Osteoblast (primary cell): ENCODE measurements around the gene TMEM252. TPM values are rescaled to one million over a fixed set of nuclear protein-coding genes. Genes with fewer than 3 reads are reported as not detected.

Experiments used
- DNase-seq: peaks from one replicate; pipeline ENCODE4 v3.0.0; 2011; ENCODE audit warnings: low spot score, mixed read lengths; ENCODE audit not compliant: insufficient read length; ENCODE audit errors: missing footprints
- H2AFZ ChIP-seq: 2 replicates; pipeline ENCODE4 v1.6.0; 2011; ENCODE audit warnings: mild to moderate bottlenecking, low read length
- H3K27ac ChIP-seq: 2 replicates; pipeline ENCODE4 v1.5.1; 2011; ENCODE audit warnings: mild to moderate bottlenecking, low read depth, low read length, moderate library complexity
- H3K27me3 ChIP-seq: 2 replicates; pipeline ENCODE4 v1.6.0; 2012; ENCODE audit warnings: mild to moderate bottlenecking, control low read depth, inconsistent platforms, low read length, moderate library complexity; ENCODE audit not compliant: insufficient read depth
- H3K36me3 ChIP-seq: 2 replicates; pipeline ENCODE4 v1.5.1; 2011; ENCODE audit warnings: mild to moderate bottlenecking, low read length, control low read depth, moderate library complexity; ENCODE audit not compliant: insufficient read depth
- H3K4me1 ChIP-seq: 2 replicates; pipeline ENCODE4 v1.5.1; 2011; ENCODE audit warnings: mild to moderate bottlenecking, low read length, control low read depth, moderate library complexity; ENCODE audit not compliant: insufficient read depth
- H3K4me2 ChIP-seq: 2 replicates; pipeline ENCODE4 v1.6.0; 2011; ENCODE audit warnings: mild to moderate bottlenecking, low read length; ENCODE audit not compliant: insufficient read depth
- H3K4me3 ChIP-seq: fragments of 200-600 bp; sonication (generic); 3 replicates; pipeline ENCODE4 v1.5.1; 2012; ENCODE audit warnings: mild to moderate bottlenecking, low read length, inconsistent platforms; ENCODE audit not compliant: insufficient read depth
- H3K79me2 ChIP-seq: 2 replicates; pipeline ENCODE4 v1.6.0; 2012; ENCODE audit warnings: mild to moderate bottlenecking, low read length, control low read depth, inconsistent platforms; ENCODE audit not compliant: insufficient read depth
- H3K9me3 ChIP-seq: 2 replicates; pipeline ENCODE4 v1.5.1; 2011; ENCODE audit warnings: low read depth, low read length, control low read depth
- H4K20me1 ChIP-seq: 2 replicates; pipeline ENCODE4 v1.6.0; 2012; ENCODE audit warnings: mild to moderate bottlenecking, low read length, control low read depth; ENCODE audit not compliant: insufficient read depth
- total RNA-seq: library from RNA; depleted of rRNA; stranded (reverse); fragments of >200 nt; gene quantifications from 2 replicates; pipeline ENCODE4 v1.2.3, GENCODE V29; 2012
- TF ChIP-seq, protein P1 (sequence below): IDR thresholded peaks from 2 replicates; pipeline ENCODE4 v1.5.1; 2011; ENCODE audit warnings: mild to moderate bottlenecking, low read depth, low read length, moderate library complexity; ENCODE audit errors: extremely low read depth

TMEM252 gene, protein sequence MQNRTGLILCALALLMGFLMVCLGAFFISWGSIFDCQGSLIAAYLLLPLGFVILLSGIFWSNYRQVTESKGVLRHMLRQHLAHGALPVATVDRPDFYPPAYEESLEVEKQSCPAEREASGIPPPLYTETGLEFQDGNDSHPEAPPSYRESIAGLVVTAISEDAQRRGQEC
- not detected in 2 replicates for total RNA-seq

DNA sequence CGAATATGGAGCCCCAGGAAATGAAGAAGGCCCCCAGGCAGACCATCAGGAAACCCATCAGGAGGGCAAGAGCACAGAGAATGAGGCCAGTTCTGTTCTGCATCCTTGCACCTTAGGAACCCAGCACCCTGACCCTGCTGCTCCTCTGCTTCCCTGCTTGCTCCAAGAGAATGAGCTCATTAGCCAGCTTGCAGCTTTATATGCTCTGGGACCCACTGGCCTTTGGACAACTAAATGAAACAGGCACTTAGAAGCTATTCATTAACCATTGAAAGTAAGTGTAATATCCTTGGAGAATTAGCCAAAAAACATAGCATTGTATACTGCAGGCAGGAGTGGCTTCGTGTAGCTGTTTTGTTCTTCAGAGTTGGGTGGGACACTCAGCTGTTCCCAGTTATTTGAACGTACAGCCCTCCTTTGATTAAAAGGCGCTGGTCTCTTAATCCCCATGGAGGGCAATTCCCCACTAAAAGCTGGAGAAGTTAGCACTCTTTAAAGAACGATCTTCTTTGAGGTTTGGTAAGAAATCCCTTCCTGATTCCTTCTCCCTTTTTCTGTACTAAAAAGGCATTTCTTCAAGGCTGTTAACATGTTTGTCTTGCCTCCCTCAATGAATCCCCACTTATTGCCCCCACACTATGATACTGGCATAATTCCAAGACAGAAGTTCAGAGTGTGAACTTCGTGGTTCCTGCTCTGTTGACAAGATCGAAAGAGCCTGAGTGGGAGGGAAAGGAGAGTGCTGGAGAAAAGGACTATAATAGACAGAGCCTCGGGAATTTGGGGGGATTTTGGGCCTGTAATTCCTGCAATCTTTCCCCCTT lies at the start of gene TMEM252:
TSS of gene TMEM252 (minus strand) at position 172 of the 824 bp plus-strand sequence. CDS start at position 103, 69 bp downstream.
- H3K4me3 ChIP-seq: no peak within 1 kb of the TSS
- no peaks in the 10 kb centered on the region for H4K20me1 ChIP-seq
- no peaks in the 10 kb centered on the region for H3K9me3 ChIP-seq
- no peak for DNase-seq
- TF ChIP-seq, protein P1, sequence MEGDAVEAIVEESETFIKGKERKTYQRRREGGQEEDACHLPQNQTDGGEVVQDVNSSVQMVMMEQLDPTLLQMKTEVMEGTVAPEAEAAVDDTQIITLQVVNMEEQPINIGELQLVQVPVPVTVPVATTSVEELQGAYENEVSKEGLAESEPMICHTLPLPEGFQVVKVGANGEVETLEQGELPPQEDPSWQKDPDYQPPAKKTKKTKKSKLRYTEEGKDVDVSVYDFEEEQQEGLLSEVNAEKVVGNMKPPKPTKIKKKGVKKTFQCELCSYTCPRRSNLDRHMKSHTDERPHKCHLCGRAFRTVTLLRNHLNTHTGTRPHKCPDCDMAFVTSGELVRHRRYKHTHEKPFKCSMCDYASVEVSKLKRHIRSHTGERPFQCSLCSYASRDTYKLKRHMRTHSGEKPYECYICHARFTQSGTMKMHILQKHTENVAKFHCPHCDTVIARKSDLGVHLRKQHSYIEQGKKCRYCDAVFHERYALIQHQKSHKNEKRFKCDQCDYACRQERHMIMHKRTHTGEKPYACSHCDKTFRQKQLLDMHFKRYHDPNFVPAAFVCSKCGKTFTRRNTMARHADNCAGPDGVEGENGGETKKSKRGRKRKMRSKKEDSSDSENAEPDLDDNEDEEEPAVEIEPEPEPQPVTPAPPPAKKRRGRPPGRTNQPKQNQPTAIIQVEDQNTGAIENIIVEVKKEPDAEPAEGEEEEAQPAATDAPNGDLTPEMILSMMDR: no peak
- H2AFZ ChIP-seq: no peak within 1 kb of the TSS
- no peaks in the 10 kb centered on the region for H3K27me3 ChIP-seq
- no peak within 1 kb of the TSS for H3K27ac ChIP-seq
- H3K36me3 ChIP-seq: no peaks in the 10 kb centered on the region
- no peaks in the 10 kb centered on the region for H3K79me2 ChIP-seq
- no peaks in the 10 kb centered on the region for H3K4me1 ChIP-seq
- no peak within 1 kb of the TSS for H3K4me2 ChIP-seq

DNA sequence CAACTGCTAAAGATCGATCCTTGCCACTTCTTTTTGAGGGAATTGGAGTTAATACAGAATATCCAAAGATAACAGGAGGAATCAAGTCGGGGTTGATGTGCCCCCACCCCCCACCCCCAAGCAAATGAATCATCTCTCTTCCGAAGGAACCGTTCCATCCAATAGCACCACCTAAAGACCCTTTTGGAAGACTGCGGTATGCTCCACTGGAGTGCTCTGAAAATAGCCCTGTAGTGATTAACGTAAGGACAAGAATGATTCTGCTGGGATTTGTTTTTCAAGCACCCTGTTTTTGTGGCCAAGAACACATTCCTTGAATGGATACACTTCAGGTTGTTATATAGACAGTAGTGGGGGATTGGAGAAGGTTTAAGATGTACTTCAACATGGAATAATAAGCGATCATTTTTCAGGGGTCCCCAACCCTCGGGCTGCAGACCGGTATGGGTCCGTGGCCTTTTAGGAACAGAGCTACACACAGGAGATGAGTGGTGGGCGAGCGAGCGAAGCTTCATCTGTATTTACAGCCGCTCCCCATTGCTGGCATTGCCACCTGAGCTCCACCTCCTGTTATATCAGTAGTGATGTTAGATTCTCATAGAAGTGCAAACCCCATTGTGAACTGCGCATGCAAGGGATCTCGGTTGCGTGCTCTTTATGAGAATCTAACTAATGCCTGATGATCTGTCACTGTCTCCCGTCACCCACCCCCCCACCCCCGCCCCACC lies 44.5 kb upstream of the TMEM252 start:
- H3K27ac ChIP-seq: no peak overlapping the region
- TF ChIP-seq, protein P1: no peak
- no peak overlapping the region for H2AFZ ChIP-seq
- no peak overlapping the region for H3K4me2 ChIP-seq
- no peaks in the 10 kb centered on the region for H3K79me2 ChIP-seq
- no peaks in the 10 kb centered on the region for H3K4me1 ChIP-seq
- no peaks in the 10 kb centered on the region for H3K9me3 ChIP-seq
- no peak overlapping the region for H3K4me3 ChIP-seq
- no peaks in the 10 kb centered on the region for H3K36me3 ChIP-seq
- DNase-seq: no peak
- no peaks in the 10 kb centered on the region for H4K20me1 ChIP-seq
- H3K27me3 ChIP-seq: no peaks in the 10 kb centered on the region

DNA sequence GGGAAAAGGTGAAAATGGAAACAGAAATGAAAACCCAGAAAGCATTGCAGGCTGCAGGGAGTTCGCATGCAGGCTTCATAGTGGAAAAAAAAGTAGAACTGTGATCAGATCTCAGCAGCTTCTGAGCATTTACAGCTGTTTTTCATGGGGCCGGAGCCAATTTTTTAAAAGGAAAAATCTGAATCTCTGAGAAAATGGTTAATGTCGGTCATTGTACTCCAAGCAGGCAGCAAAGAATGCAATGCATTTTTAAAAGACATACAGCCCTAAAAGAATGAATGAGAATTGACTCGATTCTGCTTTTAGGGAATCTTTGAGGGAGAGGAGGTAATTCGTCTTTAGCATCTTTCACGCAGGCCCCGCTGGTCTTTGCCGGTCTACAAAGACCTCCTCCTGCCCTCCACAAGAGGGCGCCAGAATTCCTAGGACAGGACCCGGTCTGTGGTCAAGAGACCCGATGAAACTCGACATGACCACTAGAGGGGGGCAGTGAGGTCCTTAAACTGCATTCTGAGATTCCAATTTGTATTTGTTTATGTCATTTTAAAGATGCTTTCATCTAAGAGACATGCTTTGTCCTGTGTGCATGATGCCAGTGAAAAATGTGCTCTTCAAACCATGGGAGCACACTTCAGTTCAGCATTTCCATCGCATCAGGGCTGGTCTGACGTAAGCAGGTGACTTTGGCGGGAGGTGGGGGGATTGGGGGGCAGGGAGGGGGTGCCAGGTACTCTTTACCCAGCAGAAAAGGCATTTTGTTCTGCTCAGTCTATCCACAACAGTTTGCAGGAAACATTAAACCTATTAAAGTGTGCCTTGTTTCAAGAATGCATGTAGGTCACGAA lies 43.7 kb upstream of the TMEM252 start:
- no peak overlapping the region for H2AFZ ChIP-seq
- no peaks in the 10 kb centered on the region for H3K27me3 ChIP-seq
- no peaks in the 10 kb centered on the region for H3K4me1 ChIP-seq
- H3K4me2 ChIP-seq: no peak overlapping the region
- H3K36me3 ChIP-seq: no peaks in the 10 kb centered on the region
- H3K27ac ChIP-seq: no peak overlapping the region
- TF ChIP-seq, protein P1: peak; percentile 100
- no peaks in the 10 kb centered on the region for H4K20me1 ChIP-seq
- DNase-seq: peak; percentile 87
- H3K9me3 ChIP-seq: no peaks in the 10 kb centered on the region
- no peak overlapping the region for H3K4me3 ChIP-seq
- no peaks in the 10 kb centered on the region for H3K79me2 ChIP-seq
